A549 (cell line): ENCODE results near the gene TAS2R8.

Experiments
- CEBPB ChIP-seq, 2 experiments: fragments of >200 bp in 1 of 2; sonication (Bioruptor Twin) in 1 of 2; formaldehyde crosslinking in 1 of 2; IDR thresholded peaks; 2 replicates each; pipeline ENCODE4 v1.6.1; 2012 to 2016
- CHD2 ChIP-seq: fragments of 150-350 bp; IDR thresholded peaks from 2 replicates; pipeline ENCODE4 v1.6.1; 2014; ENCODE audit warnings: low read length; ENCODE audit not compliant: partially characterized antibody
- EP300 ChIP-seq, 2 experiments: fragments of >200 bp; sonication (Bioruptor Twin); formaldehyde crosslinking; IDR thresholded peaks; 2 replicates in 1 of 2; 3 replicates in 1 of 2; pipeline ENCODE4 v1.6.1; 2016 to 2017
- KDM1A ChIP-seq: fragments of 200-600 bp; sonication (generic); IDR thresholded peaks from 2 replicates; pipeline ENCODE4 v1.6.1; 2016; ENCODE audit warnings: low read depth, mild to moderate bottlenecking
- NR3C1 ChIP-seq: fragments of >200 bp; sonication (Bioruptor Twin); formaldehyde crosslinking; IDR thresholded peaks from 3 replicates; pipeline ENCODE4 v1.6.1; 2017
- TF ChIP-seq, protein P1 (sequence below): fragments of >200 bp; sonication (Bioruptor Twin); formaldehyde crosslinking; IDR thresholded peaks from 3 replicates; pipeline ENCODE4 v1.5.1; 2016
- TF ChIP-seq, protein P2 (sequence below): fragments of 450-650 bp; IDR thresholded peaks from 2 replicates; pipeline ENCODE4 v1.6.1; 2014; ENCODE audit warnings: antibody characterized with exemption
- TF ChIP-seq, protein P3 (sequence below): fragments of 200-600 bp; sonication (generic); IDR thresholded peaks from 2 replicates; pipeline ENCODE4 v1.6.1; 2016; ENCODE audit warnings: antibody characterized with exemption, mild to moderate bottlenecking, moderate library complexity

DNA sequence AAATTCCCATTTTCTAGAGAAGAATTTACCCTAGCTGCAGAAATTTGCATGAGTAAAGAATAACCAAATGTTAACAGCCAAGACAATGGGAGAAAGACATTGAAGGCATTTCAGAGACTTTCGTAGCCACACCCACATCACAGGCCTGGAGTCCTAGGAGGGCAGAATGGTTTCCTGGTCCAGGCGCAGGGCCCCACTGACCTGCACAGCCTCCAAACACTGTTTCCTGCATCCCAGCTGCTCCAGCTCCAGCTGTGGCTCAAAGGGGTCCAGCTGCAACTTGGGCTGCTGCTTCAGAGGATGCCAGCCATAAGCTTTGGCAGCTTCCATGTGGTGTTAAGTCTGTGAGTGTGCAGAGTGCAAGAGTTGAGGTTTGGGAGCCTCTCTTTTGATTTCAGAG lies 48.7 kb upstream of the TAS2R8 start:
- TF ChIP-seq EP300 (IDR thresholded peaks at IDR 0.05) (no peak), CHD2 (no peak), CEBPB (IDR thresholded peaks at IDR 0.05) (no peak), KDM1A (no peak), NR3C1 (no peak)
- TF ChIP-seq, protein P1, sequence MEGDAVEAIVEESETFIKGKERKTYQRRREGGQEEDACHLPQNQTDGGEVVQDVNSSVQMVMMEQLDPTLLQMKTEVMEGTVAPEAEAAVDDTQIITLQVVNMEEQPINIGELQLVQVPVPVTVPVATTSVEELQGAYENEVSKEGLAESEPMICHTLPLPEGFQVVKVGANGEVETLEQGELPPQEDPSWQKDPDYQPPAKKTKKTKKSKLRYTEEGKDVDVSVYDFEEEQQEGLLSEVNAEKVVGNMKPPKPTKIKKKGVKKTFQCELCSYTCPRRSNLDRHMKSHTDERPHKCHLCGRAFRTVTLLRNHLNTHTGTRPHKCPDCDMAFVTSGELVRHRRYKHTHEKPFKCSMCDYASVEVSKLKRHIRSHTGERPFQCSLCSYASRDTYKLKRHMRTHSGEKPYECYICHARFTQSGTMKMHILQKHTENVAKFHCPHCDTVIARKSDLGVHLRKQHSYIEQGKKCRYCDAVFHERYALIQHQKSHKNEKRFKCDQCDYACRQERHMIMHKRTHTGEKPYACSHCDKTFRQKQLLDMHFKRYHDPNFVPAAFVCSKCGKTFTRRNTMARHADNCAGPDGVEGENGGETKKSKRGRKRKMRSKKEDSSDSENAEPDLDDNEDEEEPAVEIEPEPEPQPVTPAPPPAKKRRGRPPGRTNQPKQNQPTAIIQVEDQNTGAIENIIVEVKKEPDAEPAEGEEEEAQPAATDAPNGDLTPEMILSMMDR = no peak
- TF ChIP-seq, protein P2, sequence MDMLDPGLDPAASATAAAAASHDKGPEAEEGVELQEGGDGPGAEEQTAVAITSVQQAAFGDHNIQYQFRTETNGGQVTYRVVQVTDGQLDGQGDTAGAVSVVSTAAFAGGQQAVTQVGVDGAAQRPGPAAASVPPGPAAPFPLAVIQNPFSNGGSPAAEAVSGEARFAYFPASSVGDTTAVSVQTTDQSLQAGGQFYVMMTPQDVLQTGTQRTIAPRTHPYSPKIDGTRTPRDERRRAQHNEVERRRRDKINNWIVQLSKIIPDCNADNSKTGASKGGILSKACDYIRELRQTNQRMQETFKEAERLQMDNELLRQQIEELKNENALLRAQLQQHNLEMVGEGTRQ = no peak
- TF ChIP-seq, protein P3, sequence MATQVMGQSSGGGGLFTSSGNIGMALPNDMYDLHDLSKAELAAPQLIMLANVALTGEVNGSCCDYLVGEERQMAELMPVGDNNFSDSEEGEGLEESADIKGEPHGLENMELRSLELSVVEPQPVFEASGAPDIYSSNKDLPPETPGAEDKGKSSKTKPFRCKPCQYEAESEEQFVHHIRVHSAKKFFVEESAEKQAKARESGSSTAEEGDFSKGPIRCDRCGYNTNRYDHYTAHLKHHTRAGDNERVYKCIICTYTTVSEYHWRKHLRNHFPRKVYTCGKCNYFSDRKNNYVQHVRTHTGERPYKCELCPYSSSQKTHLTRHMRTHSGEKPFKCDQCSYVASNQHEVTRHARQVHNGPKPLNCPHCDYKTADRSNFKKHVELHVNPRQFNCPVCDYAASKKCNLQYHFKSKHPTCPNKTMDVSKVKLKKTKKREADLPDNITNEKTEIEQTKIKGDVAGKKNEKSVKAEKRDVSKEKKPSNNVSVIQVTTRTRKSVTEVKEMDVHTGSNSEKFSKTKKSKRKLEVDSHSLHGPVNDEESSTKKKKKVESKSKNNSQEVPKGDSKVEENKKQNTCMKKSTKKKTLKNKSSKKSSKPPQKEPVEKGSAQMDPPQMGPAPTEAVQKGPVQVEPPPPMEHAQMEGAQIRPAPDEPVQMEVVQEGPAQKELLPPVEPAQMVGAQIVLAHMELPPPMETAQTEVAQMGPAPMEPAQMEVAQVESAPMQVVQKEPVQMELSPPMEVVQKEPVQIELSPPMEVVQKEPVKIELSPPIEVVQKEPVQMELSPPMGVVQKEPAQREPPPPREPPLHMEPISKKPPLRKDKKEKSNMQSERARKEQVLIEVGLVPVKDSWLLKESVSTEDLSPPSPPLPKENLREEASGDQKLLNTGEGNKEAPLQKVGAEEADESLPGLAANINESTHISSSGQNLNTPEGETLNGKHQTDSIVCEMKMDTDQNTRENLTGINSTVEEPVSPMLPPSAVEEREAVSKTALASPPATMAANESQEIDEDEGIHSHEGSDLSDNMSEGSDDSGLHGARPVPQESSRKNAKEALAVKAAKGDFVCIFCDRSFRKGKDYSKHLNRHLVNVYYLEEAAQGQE = no peak
